ENCODE results near the gene LYPLA2.
A peak's percentile ranks its signal among the peaks of the same experiment; 100 is the strongest.

DNA sequence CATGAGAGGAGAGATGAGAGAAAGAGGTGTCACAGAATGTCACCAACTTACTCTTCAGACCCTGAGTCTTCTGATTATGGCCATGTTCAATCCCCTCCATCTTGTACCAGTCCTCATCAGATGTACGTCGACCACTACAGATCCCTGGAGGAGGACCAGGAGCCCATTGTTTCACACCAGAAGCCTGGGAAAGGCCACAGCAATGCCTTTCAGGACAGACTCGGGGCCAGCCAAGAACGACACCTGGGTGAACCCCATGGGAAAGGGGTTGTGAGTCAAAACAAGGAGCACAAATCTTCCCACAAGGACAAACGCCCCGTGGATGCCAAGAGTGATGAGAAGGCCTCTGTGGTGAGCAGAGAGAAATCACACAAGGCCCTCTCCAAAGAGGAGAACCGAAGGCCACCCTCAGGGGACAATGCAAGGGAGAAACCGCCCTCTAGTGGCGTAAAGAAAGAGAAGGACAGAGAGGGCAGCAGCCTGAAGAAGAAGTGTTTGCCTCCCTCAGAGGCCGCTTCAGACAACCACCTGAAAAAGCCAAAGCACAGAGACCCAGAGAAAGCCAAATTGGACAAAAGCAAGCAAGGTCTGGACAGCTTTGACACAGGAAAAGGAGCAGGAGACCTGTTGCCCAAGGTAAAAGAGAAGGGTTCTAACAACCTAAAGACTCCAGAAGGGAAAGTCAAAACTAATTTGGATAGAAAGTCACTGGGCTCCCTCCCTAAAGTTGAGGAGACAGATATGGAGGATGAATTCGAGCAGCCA lies 39.7 kb upstream of the LYPLA2 start:
- TF ChIP-seq CTCF (IDR thresholded peaks at IDR 0.05; ENCODE audit: extremely low read depth in 1 of 2, insufficient read depth in 1 of 2, low read depth in 1 of 2, low read length in 2 of 2) (peak; percentile 63 to 80), EZH2 (IDR thresholded peaks at IDR 0.05; ENCODE audit: borderline replicate concordance, low read depth, low read length, severe bottlenecking) (no peak), POLR2A (IDR thresholded peaks at IDR 0.05; ENCODE audit: low read depth, low read length) (no peak), MYC (IDR thresholded peaks at IDR 0.05; ENCODE audit: low read depth, low read length) (no peak), POLR2AphosphoS5 (IDR thresholded peaks at IDR 0.05; ENCODE audit: insufficient read depth, low read depth, low read length) (no peak)
